HFF-Myc (cell line): Measurements from ENCODE around the gene EVA1C.
"Not testable (repeated sequence)": the region's sequence is repeated elsewhere in the genome, so short reads cannot be mapped to it uniquely, and the experiment has no call there.

ENCODE experiments used
- DNase-seq: peaks from one replicate; pipeline ENCODE4 v3.0.0-alpha.2; 2011; ENCODE audit warnings: low read depth; ENCODE audit errors: extremely low read depth
- H3K4me3 ChIP-seq: replicated peaks from 2 replicates; pipeline ENCODE4 v1.5.1; 2011; ENCODE audit warnings: low read depth, mild to moderate bottlenecking, control low read depth, low read length
- TF ChIP-seq, protein P1 (sequence below): IDR thresholded peaks from 2 replicates; pipeline ENCODE4 v1.5.1; 2012; ENCODE audit warnings: mild to moderate bottlenecking, low read depth, low read length, control low read depth; ENCODE audit errors: missing control alignments

Gene EVA1C, protein sequence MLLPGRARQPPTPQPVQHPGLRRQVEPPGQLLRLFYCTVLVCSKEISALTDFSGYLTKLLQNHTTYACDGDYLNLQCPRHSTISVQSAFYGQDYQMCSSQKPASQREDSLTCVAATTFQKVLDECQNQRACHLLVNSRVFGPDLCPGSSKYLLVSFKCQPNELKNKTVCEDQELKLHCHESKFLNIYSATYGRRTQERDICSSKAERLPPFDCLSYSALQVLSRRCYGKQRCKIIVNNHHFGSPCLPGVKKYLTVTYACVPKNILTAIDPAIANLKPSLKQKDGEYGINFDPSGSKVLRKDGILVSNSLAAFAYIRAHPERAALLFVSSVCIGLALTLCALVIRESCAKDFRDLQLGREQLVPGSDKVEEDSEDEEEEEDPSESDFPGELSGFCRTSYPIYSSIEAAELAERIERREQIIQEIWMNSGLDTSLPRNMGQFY

DNA sequence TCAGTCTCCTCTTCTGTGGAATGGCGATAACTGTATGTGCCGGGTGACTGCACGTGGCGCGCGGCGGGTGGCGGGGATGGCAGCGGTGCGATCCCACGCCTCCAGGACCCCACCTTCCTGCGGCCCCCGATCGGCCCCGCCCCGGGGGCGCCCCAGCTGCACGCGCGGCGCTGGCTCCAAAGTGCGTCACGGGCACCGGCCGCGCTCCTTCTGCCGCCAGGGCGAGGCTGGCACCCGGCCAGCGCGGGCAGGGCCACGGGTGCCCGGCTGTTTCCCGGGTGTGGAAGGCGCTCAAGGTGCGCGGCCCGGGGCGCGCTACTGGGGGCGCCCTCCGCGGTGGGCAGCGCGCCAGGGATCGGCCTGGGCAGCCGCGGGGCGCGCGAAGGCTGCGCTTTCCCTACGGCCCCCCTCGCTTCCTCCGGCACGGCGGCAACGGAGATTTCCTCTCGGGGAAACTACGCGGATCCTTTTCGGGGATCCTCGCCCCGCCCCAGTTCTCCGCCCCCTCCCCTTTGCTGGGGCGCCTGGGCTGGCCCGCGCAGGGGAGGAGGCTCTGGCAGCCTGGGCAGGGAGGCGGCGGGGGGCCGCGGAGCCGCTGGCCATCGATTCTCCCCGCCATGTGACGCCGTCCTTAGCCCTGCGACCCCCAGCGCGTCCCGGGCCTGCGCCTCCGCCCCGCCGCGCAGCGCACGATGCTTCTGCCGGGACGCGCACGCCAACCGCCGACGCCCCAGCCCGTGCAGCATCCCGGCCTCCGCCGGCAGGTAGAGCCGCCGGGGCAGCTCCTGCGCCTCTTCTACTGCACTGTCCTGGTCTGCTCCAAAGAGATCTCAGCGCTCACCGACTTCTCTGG, at the start of gene EVA1C:
Gene EVA1C, plus strand, starts transcription at position 545 of the 853 bp plus-strand sequence. Its CDS starts 148 bp downstream, at position 693.
- TF ChIP-seq, protein P1, sequence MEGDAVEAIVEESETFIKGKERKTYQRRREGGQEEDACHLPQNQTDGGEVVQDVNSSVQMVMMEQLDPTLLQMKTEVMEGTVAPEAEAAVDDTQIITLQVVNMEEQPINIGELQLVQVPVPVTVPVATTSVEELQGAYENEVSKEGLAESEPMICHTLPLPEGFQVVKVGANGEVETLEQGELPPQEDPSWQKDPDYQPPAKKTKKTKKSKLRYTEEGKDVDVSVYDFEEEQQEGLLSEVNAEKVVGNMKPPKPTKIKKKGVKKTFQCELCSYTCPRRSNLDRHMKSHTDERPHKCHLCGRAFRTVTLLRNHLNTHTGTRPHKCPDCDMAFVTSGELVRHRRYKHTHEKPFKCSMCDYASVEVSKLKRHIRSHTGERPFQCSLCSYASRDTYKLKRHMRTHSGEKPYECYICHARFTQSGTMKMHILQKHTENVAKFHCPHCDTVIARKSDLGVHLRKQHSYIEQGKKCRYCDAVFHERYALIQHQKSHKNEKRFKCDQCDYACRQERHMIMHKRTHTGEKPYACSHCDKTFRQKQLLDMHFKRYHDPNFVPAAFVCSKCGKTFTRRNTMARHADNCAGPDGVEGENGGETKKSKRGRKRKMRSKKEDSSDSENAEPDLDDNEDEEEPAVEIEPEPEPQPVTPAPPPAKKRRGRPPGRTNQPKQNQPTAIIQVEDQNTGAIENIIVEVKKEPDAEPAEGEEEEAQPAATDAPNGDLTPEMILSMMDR = no peak
- no peak for DNase-seq
- peak within 1 kb of the TSS; percentile 62 for H3K4me3 ChIP-seq

DNA sequence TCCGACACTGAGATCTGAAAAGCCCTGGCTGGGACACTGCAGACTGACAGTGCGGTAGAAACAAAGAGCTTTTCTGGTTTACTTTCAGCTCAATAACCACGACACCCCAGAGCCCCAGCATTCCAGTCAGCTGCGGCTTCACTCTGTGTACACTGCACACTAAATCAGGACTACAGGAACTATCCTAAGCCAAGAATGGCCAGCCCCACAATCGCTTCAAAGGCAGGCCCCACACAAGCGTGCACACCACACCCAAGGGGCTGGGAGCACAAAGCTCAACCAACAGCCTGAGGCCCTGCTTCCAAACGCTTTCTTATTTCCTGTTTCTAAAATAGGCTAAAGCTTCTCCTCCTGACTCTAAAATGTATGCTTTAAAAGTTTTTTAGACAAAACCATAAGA, 48.1 kb upstream of the EVA1C start:
- TF ChIP-seq, protein P1 = no peak
- no peak for DNase-seq
- H3K4me3 ChIP-seq = no peak overlapping the region

DNA sequence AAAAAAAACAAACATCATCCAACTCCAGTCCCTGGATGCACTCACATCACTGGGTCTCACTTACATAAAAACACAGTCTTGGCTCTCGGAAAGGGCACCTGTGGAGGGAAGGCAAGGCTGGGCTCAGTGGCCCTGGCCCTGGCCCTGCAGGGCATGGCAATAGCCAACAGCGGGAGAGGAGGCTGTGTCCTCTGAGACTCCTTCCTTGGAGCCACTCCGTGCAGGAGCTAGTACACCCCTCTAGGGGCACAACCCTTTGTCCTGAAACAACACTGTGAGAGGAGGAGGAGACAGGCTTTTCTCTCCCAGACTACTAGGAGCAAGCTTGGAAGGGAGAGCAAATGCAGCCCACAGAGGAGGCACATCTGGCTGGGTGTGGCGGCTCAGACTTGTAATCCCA, 47.7 kb upstream of the EVA1C start:
- DNase-seq = no peak
- H3K4me3 ChIP-seq = no peak overlapping the region
- TF ChIP-seq, protein P1 = no peak

DNA sequence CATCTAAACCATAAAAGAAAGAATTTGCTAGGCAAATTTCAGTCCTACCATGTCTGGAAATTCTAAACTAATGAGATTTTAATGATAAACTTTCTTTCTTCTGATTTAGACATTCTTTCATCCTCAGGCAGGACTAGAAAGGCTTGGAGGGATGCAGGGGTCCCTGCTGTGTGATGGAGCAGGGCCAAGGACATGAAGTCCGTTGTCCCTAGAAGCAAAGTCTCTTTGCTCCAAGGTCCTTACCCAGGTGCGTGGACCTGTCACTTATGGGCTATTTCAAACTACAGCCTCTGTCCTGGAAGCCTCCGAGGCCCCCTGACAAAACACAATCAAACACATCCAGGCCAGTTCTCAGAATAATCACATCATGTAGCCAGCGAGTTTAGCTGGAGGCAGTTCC, 46.3 kb upstream of the EVA1C start:
- no peak for DNase-seq
- no peak overlapping the region for H3K4me3 ChIP-seq
- TF ChIP-seq, protein P1 = no peak

DNA sequence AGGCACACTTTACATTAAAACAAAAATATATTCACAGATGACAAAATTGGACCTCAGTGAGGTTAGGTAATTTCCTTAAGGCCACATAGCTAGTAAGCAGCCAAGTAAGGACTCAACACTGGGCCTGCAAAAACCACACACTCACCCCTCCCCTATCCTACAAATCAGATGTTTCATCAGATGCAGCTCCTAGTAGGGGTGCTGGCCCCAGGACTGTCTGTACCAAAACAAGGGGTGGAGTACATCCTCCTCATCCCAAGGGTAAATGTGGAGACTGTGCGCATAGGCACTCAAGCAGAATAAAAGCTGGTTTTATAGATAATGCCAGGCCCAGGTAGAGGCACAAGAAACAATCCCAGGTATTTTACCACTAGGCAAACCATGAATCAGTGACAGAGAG, 45.3 kb upstream of the EVA1C start:
- DNase-seq = no peak
- H3K4me3 ChIP-seq = no peak overlapping the region
- TF ChIP-seq, protein P1 = no peak

DNA sequence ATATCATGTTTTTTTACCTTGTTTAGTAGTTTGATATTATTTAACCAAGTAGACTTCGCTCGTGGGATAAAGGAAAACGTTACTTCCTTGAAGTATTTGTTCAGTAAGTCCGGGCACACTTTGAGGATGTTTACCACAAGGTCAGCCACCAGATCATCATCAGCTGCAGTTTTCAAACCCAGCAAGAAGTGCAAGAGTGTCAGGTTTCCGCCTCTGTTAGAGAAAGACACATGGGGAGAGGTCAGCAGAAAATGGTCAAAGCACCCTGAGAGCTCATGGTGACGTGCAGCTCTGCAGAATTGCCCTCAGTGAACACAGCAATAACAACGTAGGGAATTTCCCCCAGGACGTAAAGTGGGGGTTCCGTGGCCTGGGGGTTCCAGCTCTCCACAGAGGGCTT, 44.1 kb upstream of the EVA1C start:
- no peak for DNase-seq
- no peak overlapping the region for H3K4me3 ChIP-seq
- TF ChIP-seq, protein P1 = no peak

DNA sequence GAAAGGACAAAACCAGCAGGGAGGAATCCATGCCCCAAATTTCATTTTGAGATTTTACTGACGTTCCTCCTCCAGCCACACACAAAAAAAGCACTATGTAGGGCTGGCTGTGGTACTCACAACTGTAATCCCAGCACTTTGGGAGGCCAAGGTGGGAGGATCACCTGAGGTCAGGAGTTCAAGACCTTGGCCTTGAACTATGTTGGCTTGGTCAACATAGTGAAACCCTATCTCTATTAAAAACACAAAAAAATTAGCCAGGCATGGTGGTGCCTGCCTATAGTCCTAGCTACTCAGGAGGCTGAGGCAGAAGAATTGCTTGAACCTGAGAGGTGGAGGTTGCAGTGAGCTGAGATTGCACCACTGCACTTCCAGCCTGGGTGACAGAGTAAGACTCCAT, 43.5 kb upstream of the EVA1C start:
- not testable (repeated sequence) for H3K4me3 ChIP-seq, DNase-seq
